ENCODE data around the gene TRAPPC8. TPM values are rescaled to one million over a fixed set of nuclear protein-coding genes. Genes with fewer than 3 reads are reported as not detected.

TRAPPC8 gene
- total and polyA plus RNA-seq, 7 donors = 17.1 to 36.8 (median 30.5) TPM

DNA sequence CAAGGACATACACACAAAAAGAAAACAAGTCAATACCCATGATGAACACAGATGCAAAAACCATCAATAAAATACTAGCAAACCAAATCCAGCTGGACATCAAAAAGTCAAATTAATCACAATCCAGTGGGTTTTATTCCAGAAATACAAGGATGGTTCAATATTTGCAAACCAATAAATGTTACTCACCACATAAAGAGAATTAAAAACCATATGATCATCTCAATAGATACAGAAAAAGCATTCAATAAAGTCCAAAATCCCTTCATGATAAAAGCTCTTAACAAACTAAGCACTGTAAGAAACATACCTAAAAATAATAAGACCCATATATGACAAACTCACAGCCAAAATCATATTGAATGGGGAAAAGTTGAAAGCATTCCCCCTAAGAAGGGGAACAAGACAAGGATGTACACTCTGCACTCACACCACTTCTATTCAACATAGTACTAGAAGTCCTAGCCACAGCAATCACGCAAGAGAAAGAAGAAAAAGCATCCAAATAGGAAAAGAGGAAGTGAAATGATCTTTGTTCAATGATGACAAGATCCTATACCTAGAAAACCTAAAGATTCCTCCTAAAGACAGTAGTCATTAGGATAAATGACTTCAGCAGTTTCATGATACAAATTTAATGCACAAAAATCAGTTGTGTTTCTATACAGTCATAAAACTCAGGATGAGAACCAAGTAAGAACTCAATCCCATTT lies 62.6 kb downstream of the TRAPPC8 start:
- Histone ChIP-seq H3K9me3 (peaks cover 12% of the 10 kb centered on the region), H3K27ac (no peak overlapping the region), H3K4me1 (no peaks in the 10 kb centered on the region), H3K27me3 (ENCODE audit: insufficient read depth in 3 of 3, low read length in 2 of 3) (no peaks in the 10 kb centered on the region), H3K4me3 (no peak overlapping the region), H3K36me3 (ENCODE audit: insufficient read depth in 1 of 2, low read depth in 1 of 2) (peaks cover 0 to 41% of the 10 kb centered on the region in 2 donors)
- WGBS, 3 donors = 98 to 100% (median 100%) methylated on average over 1 of the region's 1 CpG
- no peak for ATAC-seq
- intact Hi-C loops (cut with DNase I) = no loop called here
- TF ChIP-seq, protein P1, sequence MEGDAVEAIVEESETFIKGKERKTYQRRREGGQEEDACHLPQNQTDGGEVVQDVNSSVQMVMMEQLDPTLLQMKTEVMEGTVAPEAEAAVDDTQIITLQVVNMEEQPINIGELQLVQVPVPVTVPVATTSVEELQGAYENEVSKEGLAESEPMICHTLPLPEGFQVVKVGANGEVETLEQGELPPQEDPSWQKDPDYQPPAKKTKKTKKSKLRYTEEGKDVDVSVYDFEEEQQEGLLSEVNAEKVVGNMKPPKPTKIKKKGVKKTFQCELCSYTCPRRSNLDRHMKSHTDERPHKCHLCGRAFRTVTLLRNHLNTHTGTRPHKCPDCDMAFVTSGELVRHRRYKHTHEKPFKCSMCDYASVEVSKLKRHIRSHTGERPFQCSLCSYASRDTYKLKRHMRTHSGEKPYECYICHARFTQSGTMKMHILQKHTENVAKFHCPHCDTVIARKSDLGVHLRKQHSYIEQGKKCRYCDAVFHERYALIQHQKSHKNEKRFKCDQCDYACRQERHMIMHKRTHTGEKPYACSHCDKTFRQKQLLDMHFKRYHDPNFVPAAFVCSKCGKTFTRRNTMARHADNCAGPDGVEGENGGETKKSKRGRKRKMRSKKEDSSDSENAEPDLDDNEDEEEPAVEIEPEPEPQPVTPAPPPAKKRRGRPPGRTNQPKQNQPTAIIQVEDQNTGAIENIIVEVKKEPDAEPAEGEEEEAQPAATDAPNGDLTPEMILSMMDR (IDR thresholded peaks at IDR 0.05) = no peak
- DNase-seq = no peak

DNA sequence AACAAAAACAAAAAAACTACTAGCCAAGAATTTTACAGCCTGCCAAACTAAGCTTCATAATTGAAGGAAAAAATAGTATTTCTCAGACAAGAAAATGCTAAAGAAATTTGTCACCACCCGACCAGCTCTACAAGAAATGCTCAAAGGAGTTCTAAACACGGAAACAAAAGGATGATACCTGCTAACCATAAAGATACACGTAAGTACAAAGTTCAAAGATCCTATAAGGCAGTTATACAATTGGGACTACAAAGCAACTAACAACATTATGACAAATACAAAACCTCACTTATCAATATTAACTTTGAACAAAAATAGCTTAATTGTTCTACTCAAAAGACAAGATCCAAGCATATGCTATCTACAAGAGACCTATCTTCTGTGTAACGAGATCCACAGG lies 64.6 kb downstream of the TRAPPC8 start:
- ATAC-seq = no peak
- peaks cover 0 to 51% of the 10 kb centered on the region in 2 donors for H3K36me3 ChIP-seq (ENCODE audit: insufficient read depth in 1 of 2, low read depth in 1 of 2)
- TF ChIP-seq, protein P1 (IDR thresholded peaks at IDR 0.05) = no peak

DNA sequence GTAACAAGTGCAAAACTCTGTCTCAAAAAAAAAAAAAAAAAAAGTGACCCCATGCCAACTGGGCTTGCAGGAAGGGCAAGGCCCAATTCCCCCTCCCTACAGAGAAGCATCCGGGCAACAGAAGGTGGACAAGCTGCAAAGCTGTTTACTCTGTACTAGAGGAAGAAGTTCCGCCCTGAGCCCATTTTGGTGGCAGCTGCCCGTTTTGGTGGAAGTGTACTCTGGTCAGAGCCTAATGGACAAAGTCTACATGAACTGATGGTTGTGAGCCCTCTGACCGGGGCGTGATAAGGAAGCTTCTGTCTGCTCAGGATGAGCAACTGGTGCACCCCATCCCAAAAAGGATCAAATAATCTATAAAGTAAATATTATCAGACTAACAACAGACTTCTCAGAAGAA lies 65.0 kb downstream of the TRAPPC8 start:
- Histone ChIP-seq H3K4me3 (no peak overlapping the region), H3K9me3 (peaks cover 12% of the 10 kb centered on the region), H3K27ac (no peak overlapping the region), H3K4me1 (no peaks in the 10 kb centered on the region), H3K36me3 (ENCODE audit: insufficient read depth in 1 of 2, low read depth in 1 of 2) (peaks cover 0 to 51% of the 10 kb centered on the region in 2 donors), H3K27me3 (ENCODE audit: insufficient read depth in 3 of 3, low read length in 2 of 3) (no peaks in the 10 kb centered on the region)
- intact Hi-C loops (cut with DNase I) = no loop called here
- WGBS, 3 donors = 95 to 98% (median 97%) methylated on average over 5 of the region's 5 CpGs
- TF ChIP-seq, protein P1 (IDR thresholded peaks at IDR 0.05) = no peak
- DNase-seq (no peak), ATAC-seq (no peak)

More for the DNA sequence above, 64.6 kb downstream of the TRAPPC8 start:
- intact Hi-C loops (cut with DNase I) = no loop called here
- H3K4me3 ChIP-seq = no peak overlapping the region
- no peaks in the 10 kb centered on the region for H3K27me3 ChIP-seq (ENCODE audit: insufficient read depth in 3 of 3, low read length in 2 of 3)
- DNase-seq = no peak
- H3K9me3 ChIP-seq = peaks cover 12% of the 10 kb centered on the region
- WGBS, 3 donors = 95 to 97% (median 96%) methylated on average over 4 of the region's 4 CpGs
- H3K4me1 ChIP-seq = no peaks in the 10 kb centered on the region
- no peak overlapping the region for H3K27ac ChIP-seq

DNA sequence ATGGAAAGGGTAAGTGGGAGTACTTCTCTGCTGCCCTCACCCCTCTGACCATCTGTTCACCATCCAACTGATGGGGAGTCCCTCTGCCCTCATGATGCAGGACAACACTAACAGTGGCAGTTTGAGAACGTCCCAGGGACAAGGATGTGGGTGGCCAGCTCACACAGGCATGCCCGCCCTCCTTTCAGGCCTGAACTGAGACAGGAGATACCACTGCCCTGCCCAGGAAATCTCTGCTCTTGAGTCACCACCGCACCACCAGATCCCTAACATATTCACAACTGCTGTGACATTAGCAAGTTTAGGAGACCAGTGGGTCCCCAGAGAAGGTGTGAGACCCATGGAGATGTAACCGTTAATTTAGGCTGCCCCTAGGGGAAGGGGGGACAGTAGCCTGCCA lies 66.2 kb downstream of the TRAPPC8 start:
- ATAC-seq (no peak), DNase-seq (no peak)
- TF ChIP-seq, protein P1 (IDR thresholded peaks at IDR 0.05) = no peak
- WGBS, 3 donors = 73 to 92% (median 86%) methylated on average over 4 of the region's 4 CpGs
- no peaks in the 10 kb centered on the region for H3K27me3 ChIP-seq (ENCODE audit: insufficient read depth in 3 of 3, low read length in 2 of 3)
- H3K27ac ChIP-seq = no peak overlapping the region
- H3K4me1 ChIP-seq = no peaks in the 10 kb centered on the region
- intact Hi-C loops (cut with DNase I) = no loop called here
- H3K9me3 ChIP-seq = peaks cover 12% of the 10 kb centered on the region
- no peak overlapping the region for H3K4me3 ChIP-seq
- peaks cover 0 to 63% of the 10 kb centered on the region in 2 donors for H3K36me3 ChIP-seq (ENCODE audit: insufficient read depth in 1 of 2, low read depth in 1 of 2)

DNA sequence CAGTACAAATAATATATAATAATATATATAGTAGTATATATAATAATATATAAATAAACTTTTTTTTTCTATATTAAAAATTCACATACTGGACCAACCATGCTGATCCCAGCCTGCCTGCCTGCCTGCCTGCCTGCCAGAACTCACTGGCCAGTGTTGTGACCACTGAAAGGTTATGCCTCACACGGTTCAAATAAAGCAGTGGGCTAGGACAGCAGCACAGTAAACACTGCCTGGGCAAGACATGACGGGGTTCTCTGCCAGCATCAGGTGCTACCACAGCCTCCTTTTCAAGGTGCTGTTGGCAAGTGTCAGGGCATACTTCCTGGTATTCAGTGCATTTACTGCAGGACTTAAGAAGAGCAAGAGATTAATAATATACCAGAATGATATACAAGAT lies 67.6 kb downstream of the TRAPPC8 start:
- 49 to 54% (median 50%) methylated on average over 2 of the region's 2 CpGs for WGBS, 3 donors
- Histone ChIP-seq H3K27me3 (ENCODE audit: insufficient read depth in 3 of 3, low read length in 2 of 3) (no peaks in the 10 kb centered on the region), H3K4me3 (no peak overlapping the region), H3K9me3 (no peaks in the 10 kb centered on the region), H3K36me3 (ENCODE audit: insufficient read depth in 1 of 2, low read depth in 1 of 2) (peaks cover 0 to 74% of the 10 kb centered on the region in 2 donors), H3K4me1 (no peaks in the 10 kb centered on the region), H3K27ac (no peak overlapping the region)
- ATAC-seq (no peak), DNase-seq (no peak)
- intact Hi-C loops (cut with DNase I) = no loop called here
- TF ChIP-seq, protein P1 (IDR thresholded peaks at IDR 0.05) = no peak

Measured in psoas muscle (tissue), 8 donors.